ENCODE measurements around the gene UNC13C.

DNA sequence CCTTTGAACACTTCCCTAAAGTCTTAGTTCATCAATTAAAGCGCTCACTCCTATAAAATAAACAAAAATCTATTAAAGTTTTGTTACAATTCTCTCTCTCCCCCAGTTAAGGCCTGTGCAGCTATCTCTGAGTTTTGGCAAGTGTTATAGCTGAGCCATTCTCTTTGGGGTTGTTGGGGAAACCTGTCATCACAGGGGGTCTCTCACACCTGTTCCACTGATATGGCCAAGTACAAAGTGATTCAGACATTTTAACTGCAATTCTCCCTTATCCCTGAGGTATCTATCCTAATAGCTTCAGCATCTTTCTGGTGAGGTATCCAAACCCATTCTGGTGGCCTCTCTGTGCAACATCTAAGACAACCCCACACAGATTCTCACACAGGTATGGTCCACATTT lies 116.4 kb downstream of the UNC13C start:
- no peak for TF ChIP-seq POLR2A (IDR thresholded peaks at IDR 0.05; ENCODE audit: low read depth, low read length)
- TF ChIP-seq, protein P1, sequence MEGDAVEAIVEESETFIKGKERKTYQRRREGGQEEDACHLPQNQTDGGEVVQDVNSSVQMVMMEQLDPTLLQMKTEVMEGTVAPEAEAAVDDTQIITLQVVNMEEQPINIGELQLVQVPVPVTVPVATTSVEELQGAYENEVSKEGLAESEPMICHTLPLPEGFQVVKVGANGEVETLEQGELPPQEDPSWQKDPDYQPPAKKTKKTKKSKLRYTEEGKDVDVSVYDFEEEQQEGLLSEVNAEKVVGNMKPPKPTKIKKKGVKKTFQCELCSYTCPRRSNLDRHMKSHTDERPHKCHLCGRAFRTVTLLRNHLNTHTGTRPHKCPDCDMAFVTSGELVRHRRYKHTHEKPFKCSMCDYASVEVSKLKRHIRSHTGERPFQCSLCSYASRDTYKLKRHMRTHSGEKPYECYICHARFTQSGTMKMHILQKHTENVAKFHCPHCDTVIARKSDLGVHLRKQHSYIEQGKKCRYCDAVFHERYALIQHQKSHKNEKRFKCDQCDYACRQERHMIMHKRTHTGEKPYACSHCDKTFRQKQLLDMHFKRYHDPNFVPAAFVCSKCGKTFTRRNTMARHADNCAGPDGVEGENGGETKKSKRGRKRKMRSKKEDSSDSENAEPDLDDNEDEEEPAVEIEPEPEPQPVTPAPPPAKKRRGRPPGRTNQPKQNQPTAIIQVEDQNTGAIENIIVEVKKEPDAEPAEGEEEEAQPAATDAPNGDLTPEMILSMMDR (IDR thresholded peaks at IDR 0.05; ENCODE audit: extremely low read depth in 1 of 2, insufficient read depth in 1 of 2, low read depth in 1 of 2, low read length in 2 of 2): no peak
- TF ChIP-seq, protein P2, sequence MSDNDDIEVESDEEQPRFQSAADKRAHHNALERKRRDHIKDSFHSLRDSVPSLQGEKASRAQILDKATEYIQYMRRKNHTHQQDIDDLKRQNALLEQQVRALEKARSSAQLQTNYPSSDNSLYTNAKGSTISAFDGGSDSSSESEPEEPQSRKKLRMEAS (IDR thresholded peaks at IDR 0.05; ENCODE audit: insufficient read depth, insufficient read length): no peak
- no peak for TF ChIP-seq EZH2 (IDR thresholded peaks at IDR 0.05; ENCODE audit: borderline replicate concordance, low read depth, low read length, severe bottlenecking)

Data from endothelial cell of umbilical vein (primary cell).